Gastrocnemius medialis (tissue), 4 donors: ENCODE measurements around the gene ALK.

ENCODE experiments used
- POLR2A ChIP-seq, 2 donors: fragments of 450-650 bp; IDR thresholded peaks; one replicate each; pipeline ENCODE4 v1.6.1; 2017; ENCODE audit warnings: antibody characterized with exemption in 2 of 2, mild to moderate bottlenecking in 2 of 2, moderate library complexity in 2 of 2
- TF ChIP-seq, protein P1 (sequence below), 5 experiments: fragments of 450-650 bp in 3 of 5; fragments of 200-600 bp in 2 of 5; sonication (generic) in 2 of 5; IDR thresholded peaks in 4 of 5; conservative IDR thresholded peaks in 1 of 5; 1 replicate in 4 of 5; 2 replicates in 1 of 5; pipeline ENCODE4 v1.5.1; 2016 to 2019; ENCODE audit warnings: antibody characterized with exemption in 5 of 5, mild to moderate bottlenecking in 3 of 5, moderate library complexity in 3 of 5

DNA sequence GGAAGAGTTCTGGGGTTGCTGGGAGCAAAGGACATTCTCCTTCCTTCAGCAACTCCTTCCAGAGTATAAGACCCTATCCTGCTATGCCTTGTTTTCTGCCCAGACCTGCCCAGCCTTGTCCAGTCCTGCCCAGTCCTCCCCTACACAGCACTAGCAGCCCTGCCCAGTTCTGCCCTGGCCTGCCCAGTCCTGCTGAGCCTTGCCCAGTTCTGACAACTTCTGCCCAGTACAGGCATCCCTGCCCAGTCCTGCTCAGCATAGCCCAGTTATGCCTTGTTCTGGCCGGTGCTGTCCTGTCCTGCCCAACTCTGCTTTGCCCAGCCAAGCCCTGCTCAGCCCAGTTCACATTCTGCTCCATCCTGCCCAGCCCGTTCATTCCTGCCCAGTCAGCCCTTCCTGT is 44.9 kb upstream of the ALK start:
- TF ChIP-seq, protein P1, sequence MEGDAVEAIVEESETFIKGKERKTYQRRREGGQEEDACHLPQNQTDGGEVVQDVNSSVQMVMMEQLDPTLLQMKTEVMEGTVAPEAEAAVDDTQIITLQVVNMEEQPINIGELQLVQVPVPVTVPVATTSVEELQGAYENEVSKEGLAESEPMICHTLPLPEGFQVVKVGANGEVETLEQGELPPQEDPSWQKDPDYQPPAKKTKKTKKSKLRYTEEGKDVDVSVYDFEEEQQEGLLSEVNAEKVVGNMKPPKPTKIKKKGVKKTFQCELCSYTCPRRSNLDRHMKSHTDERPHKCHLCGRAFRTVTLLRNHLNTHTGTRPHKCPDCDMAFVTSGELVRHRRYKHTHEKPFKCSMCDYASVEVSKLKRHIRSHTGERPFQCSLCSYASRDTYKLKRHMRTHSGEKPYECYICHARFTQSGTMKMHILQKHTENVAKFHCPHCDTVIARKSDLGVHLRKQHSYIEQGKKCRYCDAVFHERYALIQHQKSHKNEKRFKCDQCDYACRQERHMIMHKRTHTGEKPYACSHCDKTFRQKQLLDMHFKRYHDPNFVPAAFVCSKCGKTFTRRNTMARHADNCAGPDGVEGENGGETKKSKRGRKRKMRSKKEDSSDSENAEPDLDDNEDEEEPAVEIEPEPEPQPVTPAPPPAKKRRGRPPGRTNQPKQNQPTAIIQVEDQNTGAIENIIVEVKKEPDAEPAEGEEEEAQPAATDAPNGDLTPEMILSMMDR (IDR thresholded peaks at IDR 0.05 in 4 of 5, conservative IDR thresholded peaks at IDR 0.05 in 1 of 5) = no peak
- no peak for TF ChIP-seq POLR2A (IDR thresholded peaks at IDR 0.05)
